Activated CD4-positive, alpha-beta memory T cell treated with anti-CD3 and anti-CD28 coated beads for 36 hours (primary cell): ENCODE data around the gene ALOX12B. TPM values are rescaled to one million over a fixed set of nuclear protein-coding genes. Genes with fewer than 3 reads are reported as not detected.

Experiments
- CTCF ChIA-PET: fragments of 350-600 bp; sonication (Branson Sonifier 250); formaldehyde crosslinking; loops from one replicate; lab custom pipeline; 2021; ENCODE audit warnings: antibody characterized with exemption, inconsistent platforms; lab: Charles Lee
- POLR2A ChIA-PET: fragments of 350-600 bp; sonication (Branson Sonifier 250); formaldehyde crosslinking; loops from one replicate; lab custom pipeline; 2021; ENCODE audit warnings: antibody characterized with exemption; lab: Charles Lee
- DNase-seq: peaks from one replicate; pipeline ENCODE4 v3.0.0-alpha.2; 2020
- H3K27ac Mint-ChIP-seq: one replicate; pipeline ENCODE4 v1.8.0; 2021; ENCODE audit warnings: mixed read lengths
- H3K27me3 Mint-ChIP-seq: one replicate; pipeline ENCODE4 v1.8.0; 2021; ENCODE audit warnings: mixed read lengths
- H3K36me3 Mint-ChIP-seq: one replicate; pipeline ENCODE4 v1.8.0; 2021; ENCODE audit warnings: mixed read lengths
- H3K4me1 Mint-ChIP-seq: one replicate; pipeline ENCODE4 v1.8.0; 2021; ENCODE audit warnings: low read depth, mixed read lengths
- H3K4me3 Mint-ChIP-seq: one replicate; pipeline ENCODE4 v1.8.0; 2021; ENCODE audit warnings: mild to moderate bottlenecking, mixed read lengths
- H3K9me3 Mint-ChIP-seq: one replicate; pipeline ENCODE4 v1.8.0; 2021; ENCODE audit warnings: mixed read lengths
- intact Hi-C: fragments of 100-400 bp; cut with micrococcal nuclease; formaldehyde crosslinking; loops from one replicate; pipeline ENCODE4 v1.15.1; 2023
- total RNA-seq, 2 experiments: library from RNA; stranded (reverse); gene quantifications; one replicate each; pipeline ENCODE4 v1.2.3, GENCODE V29; 2021

Gene ALOX12B
- total RNA-seq, 2 experiments from 2014 or later: 2.1 to 2.3 TPM

- no peak for DNase-seq
- CTCF ChIA-PET: interaction anchor here (1.5 to 1.7 kb wide), 2 partner anchors 22 to 62 kb away, joined by 4 to 8 read pairs; no protein-coding TSS in a partner anchor
- Mint-ChIP-seq H3K27me3 (peaks cover 4% of the 10 kb centered on the region), H3K27ac (no peak overlapping the region), H3K9me3 (no peaks in the 10 kb centered on the region), H3K36me3 (no peaks in the 10 kb centered on the region), H3K4me3 (no peak overlapping the region), H3K4me1 (peaks cover 7% of the 10 kb centered on the region)
- intact Hi-C loops: no loop called here
- POLR2A ChIA-PET: no interaction called here
Measured at GRCh38 chr17:8051831-8052230, 35.7 kb downstream of the ALOX12B start.

GRCh38 chr17:8048736-8049135 lies 38.8 kb downstream of the ALOX12B start:
- Mint-ChIP-seq H3K9me3 (no peaks in the 10 kb centered on the region), H3K4me3 (no peak overlapping the region), H3K27me3 (no peaks in the 10 kb centered on the region), H3K27ac (no peak overlapping the region), H3K4me1 (no peaks in the 10 kb centered on the region), H3K36me3 (no peaks in the 10 kb centered on the region)
- intact Hi-C loops: no loop called here
- ChIA-PET CTCF (no interaction called here), POLR2A (no interaction called here)
- DNase-seq: no peak

GRCh38 chr17:8048236-8048635 lies 39.3 kb downstream of the ALOX12B start:
- intact Hi-C loops: no loop called here
- H3K4me3 Mint-ChIP-seq: no peak overlapping the region
- H3K9me3 Mint-ChIP-seq: no peaks in the 10 kb centered on the region
- H3K27me3 Mint-ChIP-seq: peaks cover 2% of the 10 kb centered on the region
- POLR2A ChIA-PET: no interaction called here
- CTCF ChIA-PET: no interaction called here
- no peaks in the 10 kb centered on the region for H3K36me3 Mint-ChIP-seq
- no peaks in the 10 kb centered on the region for H3K4me1 Mint-ChIP-seq
- no peak overlapping the region for H3K27ac Mint-ChIP-seq
- no peak for DNase-seq

GRCh38 chr17:8047769-8048110 lies 39.8 kb downstream of the ALOX12B start:
- H3K27ac Mint-ChIP-seq: no peak overlapping the region
- no peak overlapping the region for H3K4me3 Mint-ChIP-seq
- no peaks in the 10 kb centered on the region for H3K4me1 Mint-ChIP-seq
- DNase-seq: no peak
- intact Hi-C loops: no loop called here
- no peaks in the 10 kb centered on the region for H3K36me3 Mint-ChIP-seq
- peaks cover 2% of the 10 kb centered on the region for H3K27me3 Mint-ChIP-seq
- no peaks in the 10 kb centered on the region for H3K9me3 Mint-ChIP-seq
- ChIA-PET POLR2A (no interaction called here), CTCF (no interaction called here)

DNA sequence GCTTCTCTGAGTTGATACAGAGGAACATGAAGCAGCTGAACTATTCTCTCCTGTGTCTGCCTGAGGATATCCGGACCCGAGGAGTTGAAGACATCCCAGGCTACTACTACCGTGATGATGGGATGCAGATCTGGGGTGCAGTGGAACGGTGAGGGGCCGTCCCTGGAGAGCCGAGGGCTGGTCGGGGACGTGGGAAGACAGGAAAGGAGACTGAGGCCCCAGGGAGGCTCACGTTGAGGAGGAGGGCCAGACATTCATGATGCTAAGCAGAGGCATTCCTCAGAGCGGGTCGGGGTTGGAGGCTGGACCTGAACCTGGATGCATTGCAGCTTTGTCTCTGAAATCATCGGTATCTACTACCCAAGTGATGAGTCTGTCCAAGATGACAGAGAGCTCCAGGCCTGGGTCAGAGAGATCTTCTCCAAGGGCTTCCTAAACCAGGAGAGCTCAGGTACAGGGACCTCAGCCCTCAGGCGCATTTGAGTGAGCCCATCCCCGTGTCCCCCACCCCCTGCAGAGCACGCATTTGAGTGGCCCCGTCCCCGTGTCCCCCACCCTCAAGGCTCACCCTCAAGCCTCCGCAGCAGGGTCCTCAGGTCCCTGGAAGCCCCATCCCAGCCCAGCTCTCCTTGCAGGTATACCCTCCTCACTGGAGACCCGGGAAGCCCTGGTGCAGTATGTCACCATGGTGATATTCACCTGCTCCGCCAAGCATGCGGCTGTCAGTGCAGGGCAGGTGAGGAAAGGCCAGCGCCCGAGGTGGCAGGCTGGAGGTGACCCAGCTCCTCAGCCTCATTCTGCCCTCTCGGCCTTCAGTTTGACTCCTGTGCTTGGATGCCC lies 40.4 kb downstream of the ALOX12B start:
- no peaks in the 10 kb centered on the region for H3K4me1 Mint-ChIP-seq

DNA sequence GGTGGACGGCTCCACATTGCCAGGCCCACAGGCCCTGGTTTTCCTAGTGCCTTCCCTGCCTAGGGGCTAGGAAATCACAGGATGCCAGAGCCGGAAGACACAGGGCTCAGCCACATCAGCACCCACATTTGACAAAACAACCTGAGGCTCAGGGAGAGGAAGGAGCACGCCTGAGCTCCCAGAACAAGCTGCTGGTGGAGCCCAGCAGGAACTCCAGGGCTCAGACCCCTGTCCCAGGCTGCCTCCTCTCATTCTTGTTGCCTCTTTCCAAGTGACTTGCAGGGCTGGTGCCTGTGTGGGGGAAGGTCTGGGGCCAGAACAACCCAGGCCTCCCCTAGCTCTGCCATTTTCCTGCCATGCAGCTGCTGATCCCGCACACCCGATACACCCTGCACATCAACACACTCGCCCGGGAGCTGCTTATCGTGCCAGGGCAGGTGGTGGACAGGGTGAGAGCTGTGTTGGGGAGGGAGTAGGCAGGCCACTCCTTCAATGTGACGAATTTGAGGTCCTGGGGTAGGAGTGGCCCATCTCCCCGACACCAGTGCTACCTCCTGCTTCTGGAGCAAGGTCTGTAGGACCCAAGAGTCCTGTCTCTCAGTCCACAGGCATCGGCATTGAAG lies 41.1 kb downstream of the ALOX12B start:
- H3K36me3 Mint-ChIP-seq: no peaks in the 10 kb centered on the region
- H3K27ac Mint-ChIP-seq: no peak overlapping the region
- no peak for DNase-seq
- H3K27me3 Mint-ChIP-seq: peaks cover 5% of the 10 kb centered on the region
- no peak overlapping the region for H3K4me3 Mint-ChIP-seq
- no peaks in the 10 kb centered on the region for H3K9me3 Mint-ChIP-seq
- H3K4me1 Mint-ChIP-seq: no peaks in the 10 kb centered on the region
- ChIA-PET CTCF (interaction anchor here (0.6 kb wide), 1 partner anchor 10 kb away, joined by 3 read pairs; no protein-coding TSS in a partner anchor), POLR2A (no interaction called here)
- intact Hi-C loops: no loop called here

More for the DNA sequence above, 40.4 kb downstream of the ALOX12B start:
- intact Hi-C loops: no loop called here
- DNase-seq: no peak
- Mint-ChIP-seq H3K27me3 (peaks cover 2% of the 10 kb centered on the region), H3K36me3 (no peaks in the 10 kb centered on the region), H3K27ac (no peak overlapping the region), H3K9me3 (no peaks in the 10 kb centered on the region), H3K4me3 (no peak overlapping the region)
- CTCF ChIA-PET: interaction anchor here (0.6 kb wide), 1 partner anchor 9 kb away, joined by 3 read pairs; no protein-coding TSS in a partner anchor
- POLR2A ChIA-PET: no interaction called here

GRCh38 chr17:8044819-8045810 lies 42.4 kb downstream of the ALOX12B start:
- Mint-ChIP-seq H3K4me3 (no peak overlapping the region), H3K9me3 (no peaks in the 10 kb centered on the region), H3K27me3 (peaks cover 9% of the 10 kb centered on the region), H3K4me1 (no peaks in the 10 kb centered on the region), H3K27ac (no peak overlapping the region), H3K36me3 (no peaks in the 10 kb centered on the region)
- POLR2A ChIA-PET: no interaction called here
- DNase-seq: no peak
- CTCF ChIA-PET: no interaction called here
- intact Hi-C loops: no loop called here

- no peak overlapping the region for H3K4me3 Mint-ChIP-seq
- H3K27me3 Mint-ChIP-seq: peaks cover 22% of the 10 kb centered on the region
- DNase-seq: no peak
- POLR2A ChIA-PET: interaction anchor here (0.7 kb wide), 1 partner anchor 10 kb away, joined by 3 read pairs; no protein-coding TSS in a partner anchor
- no peak overlapping the region for H3K27ac Mint-ChIP-seq
- CTCF ChIA-PET: interaction anchor here (0.6 to 3.6 kb wide), 34 partner anchors 10 to 317 kb away, joined by 3 to 31 read pairs (median 5); partner anchors contain the start of gene RNF227
- H3K4me1 Mint-ChIP-seq: no peaks in the 10 kb centered on the region
- H3K36me3 Mint-ChIP-seq: no peaks in the 10 kb centered on the region
- intact Hi-C loops: loop anchor here (1.0 kb wide), 1 partner anchor 26 kb away; no protein-coding TSS in a partner anchor
- no peaks in the 10 kb centered on the region for H3K9me3 Mint-ChIP-seq
Measured at GRCh38 chr17:8041979-8042378, 45.5 kb downstream of the ALOX12B start.

DNA sequence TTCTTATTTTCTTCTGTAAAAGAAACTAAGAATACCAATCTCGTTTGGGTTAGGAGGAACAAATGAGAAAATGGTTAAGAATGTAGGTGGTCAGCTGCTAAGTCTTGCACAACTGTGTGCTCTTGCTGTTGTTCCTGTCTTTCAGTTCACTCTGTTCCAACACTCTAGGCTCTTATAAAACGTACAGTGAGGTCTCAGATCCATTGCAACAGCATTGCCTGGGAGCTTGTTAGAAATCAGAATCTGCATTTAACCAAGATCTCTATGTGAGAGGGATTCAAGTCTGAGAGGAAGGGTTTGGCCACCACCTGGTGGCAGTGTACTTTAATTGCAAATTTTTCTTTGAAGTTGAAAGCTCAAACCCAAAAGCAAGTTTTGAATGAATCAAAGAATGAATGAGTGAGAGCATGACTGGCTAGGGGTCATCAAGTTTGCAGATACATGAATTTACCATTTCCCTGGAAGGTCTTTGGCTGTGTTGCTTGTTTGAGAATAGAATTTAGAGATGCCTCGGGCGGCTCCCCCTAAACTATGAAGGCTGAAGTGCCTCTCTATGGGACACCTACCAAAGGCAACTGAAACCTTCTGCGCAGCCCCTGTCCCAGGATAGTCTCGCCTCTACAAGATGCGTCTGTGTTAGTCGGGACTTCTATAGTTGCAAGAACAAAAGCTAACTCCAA lies 46.1 kb downstream of the ALOX12B start:
- no peaks in the 10 kb centered on the region for H3K4me1 Mint-ChIP-seq
- no peak overlapping the region for H3K27ac Mint-ChIP-seq
- intact Hi-C loops: loop anchor here (1.0 kb wide), 1 partner anchor 25 kb away; no protein-coding TSS in a partner anchor
- H3K4me3 Mint-ChIP-seq: no peak overlapping the region
- POLR2A ChIA-PET: interaction anchor here (0.7 kb wide), 1 partner anchor 9 kb away, joined by 3 read pairs; no protein-coding TSS in a partner anchor
- H3K36me3 Mint-ChIP-seq: no peaks in the 10 kb centered on the region
- DNase-seq: peak; percentile 62
- no peaks in the 10 kb centered on the region for H3K9me3 Mint-ChIP-seq
- CTCF ChIA-PET: interaction anchor here (0.6 to 3.6 kb wide), 35 partner anchors 10 to 318 kb away, joined by 3 to 31 read pairs (median 5); partner anchors contain the start of gene RNF227
- peaks cover 22% of the 10 kb centered on the region for H3K27me3 Mint-ChIP-seq

DNA sequence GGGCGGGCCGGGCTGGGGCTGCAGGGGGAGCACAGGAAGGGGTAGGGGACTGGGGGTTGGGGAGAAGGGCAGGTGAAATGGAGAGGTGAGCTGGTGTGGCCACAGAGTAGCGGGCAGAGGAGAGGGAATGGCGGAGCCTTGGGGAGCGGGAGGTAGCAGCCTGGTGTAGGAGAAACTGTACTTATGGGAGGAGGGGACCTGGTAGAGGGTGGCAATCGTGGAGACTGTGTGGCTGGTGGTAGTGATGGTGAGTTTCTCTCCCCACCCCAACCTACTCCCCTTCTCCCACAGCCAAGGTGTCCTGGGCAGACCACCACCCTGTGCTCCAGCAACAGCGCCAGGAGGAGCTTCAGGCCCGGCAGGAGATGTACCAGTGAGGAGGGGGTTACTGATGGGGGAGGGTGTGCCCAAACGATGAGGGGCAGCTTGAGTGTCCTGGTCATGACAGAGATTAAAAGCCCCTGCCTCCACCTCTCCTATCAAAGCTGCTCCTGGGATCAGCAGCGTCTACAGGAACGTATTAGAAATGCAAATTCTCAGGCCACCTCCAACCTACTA lies 47.8 kb downstream of the ALOX12B start:
- H3K4me3 Mint-ChIP-seq: no peak overlapping the region
- H3K27me3 Mint-ChIP-seq: peaks cover 24% of the 10 kb centered on the region
- no peak for DNase-seq
- H3K27ac Mint-ChIP-seq: no peak overlapping the region
- POLR2A ChIA-PET: no interaction called here
- intact Hi-C loops: no loop called here
- no peaks in the 10 kb centered on the region for H3K4me1 Mint-ChIP-seq
- no peaks in the 10 kb centered on the region for H3K36me3 Mint-ChIP-seq
- H3K9me3 Mint-ChIP-seq: no peaks in the 10 kb centered on the region
- CTCF ChIA-PET: interaction anchor here (0.6 to 3.0 kb wide), 6 partner anchors 15 to 296 kb away, joined by 3 to 23 read pairs (median 3); no protein-coding TSS in a partner anchor
